Measurements from ENCODE around the gene AVEN. TPM values are rescaled to one million over a fixed set of nuclear protein-coding genes. Genes with fewer than 3 reads are reported as not detected.

AVEN gene
- total and polyA plus RNA-seq, 9 of the 15 experiments (the other 6 are each of a cell fraction or from before 2014, with no cell fraction given), result 1.5 to 6.4 (median 4.7) TPM

DNA sequence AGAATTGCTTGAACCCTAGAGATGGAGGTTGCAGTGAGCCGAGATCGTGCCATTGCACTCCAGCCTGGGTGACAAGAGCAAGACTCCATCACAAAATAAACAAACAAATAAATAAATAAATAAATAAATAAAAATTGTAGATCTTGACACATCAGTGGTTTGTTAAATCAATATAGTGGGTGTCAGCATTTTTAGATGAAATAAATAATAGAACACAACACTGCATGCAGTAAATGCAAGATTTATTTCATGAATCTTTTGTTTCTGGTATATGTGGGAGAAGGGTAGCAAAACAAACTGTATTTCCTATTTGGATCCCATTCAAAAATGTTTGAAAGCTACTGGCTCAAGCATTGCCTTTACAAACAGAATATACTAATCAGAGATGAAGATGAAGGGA lies 106.3 kb downstream of the AVEN start:
- Histone ChIP-seq H2AFZ (ENCODE audit: low read depth, low read length) (no peak overlapping the region), H3K4me2 (ENCODE audit: insufficient read depth, low read length) (no peak overlapping the region), H3K27ac (ENCODE audit: extremely low read depth, low read depth, low read length) (no peak overlapping the region), H3K9me3 (replicated peaks; ENCODE audit: control insufficient read depth, insufficient read depth, low read depth, low read length) (no peaks in the 10 kb centered on the region), H3K4me1 (replicated peaks in 1 of 2; ENCODE audit: control insufficient read depth in 2 of 2, insufficient read depth in 2 of 2, low read length in 2 of 2) (no peaks in the 10 kb centered on the region), H3K79me2 (ENCODE audit: control insufficient read depth, insufficient read depth, low read length) (no peaks in the 10 kb centered on the region), H3K27me3 (ENCODE audit: control insufficient read depth in 2 of 2, insufficient read depth in 2 of 2, low read length in 2 of 2) (no peaks in the 10 kb centered on the region; a peak in 1 of 5 replicates), H4K20me1 (replicated peaks; ENCODE audit: control insufficient read depth, insufficient read depth, low read length) (no peaks in the 10 kb centered on the region), H3K4me3 (no peak overlapping the region), H3K9ac (ENCODE audit: insufficient read depth in 1 of 2, low read depth in 2 of 2, low read length in 2 of 2) (no peak overlapping the region), H3K36me3 (ENCODE audit: control insufficient read depth, insufficient read depth, low read length) (no peaks in the 10 kb centered on the region), H3K9me1 (ENCODE audit: control insufficient read depth, insufficient read depth, low read length) (no peaks in the 10 kb centered on the region)
- DNase-seq (ENCODE audit: extremely low read depth in 1 of 4, low spot score in 3 of 4), result no peak
- POLR2A ChIA-PET, result no interaction called here
- CTCF ChIA-PET (ENCODE audit: low intra/inter-chr PET ratio), result no interaction called here
- TF ChIP-seq MEIS2 (IDR thresholded peaks at IDR 0.05; ENCODE audit: partially characterized antibody) (no peak), ARHGAP35 (IDR thresholded peaks at IDR 0.05; ENCODE audit: partially characterized antibody) (no peak), C11orf30 (IDR thresholded peaks at IDR 0.05; ENCODE audit: low read depth) (peak; percentile 22; the same call in 1 of the 2 replicates), FOS (IDR thresholded peaks at IDR 0.05; ENCODE audit: extremely low read depth, insufficient read length) (no peak), KAT8 (IDR thresholded peaks at IDR 0.05; ENCODE audit: low read depth) (no peak), CBX1 (IDR thresholded peaks at IDR 0.05; ENCODE audit: low read depth) (no peak), ZNF316 (IDR thresholded peaks at IDR 0.05) (0 out of 2 replicates have a peak, but pooled peaks have one; percentile 31), CBFA2T3 (IDR thresholded peaks at IDR 0.05) (no peak), ZNF431 (CRISPR knock-in tag; IDR thresholded peaks at IDR 0.05) (no peak), YBX1 (IDR thresholded peaks at IDR 0.05) (no peak)
- TF ChIP-seq, protein P1, sequence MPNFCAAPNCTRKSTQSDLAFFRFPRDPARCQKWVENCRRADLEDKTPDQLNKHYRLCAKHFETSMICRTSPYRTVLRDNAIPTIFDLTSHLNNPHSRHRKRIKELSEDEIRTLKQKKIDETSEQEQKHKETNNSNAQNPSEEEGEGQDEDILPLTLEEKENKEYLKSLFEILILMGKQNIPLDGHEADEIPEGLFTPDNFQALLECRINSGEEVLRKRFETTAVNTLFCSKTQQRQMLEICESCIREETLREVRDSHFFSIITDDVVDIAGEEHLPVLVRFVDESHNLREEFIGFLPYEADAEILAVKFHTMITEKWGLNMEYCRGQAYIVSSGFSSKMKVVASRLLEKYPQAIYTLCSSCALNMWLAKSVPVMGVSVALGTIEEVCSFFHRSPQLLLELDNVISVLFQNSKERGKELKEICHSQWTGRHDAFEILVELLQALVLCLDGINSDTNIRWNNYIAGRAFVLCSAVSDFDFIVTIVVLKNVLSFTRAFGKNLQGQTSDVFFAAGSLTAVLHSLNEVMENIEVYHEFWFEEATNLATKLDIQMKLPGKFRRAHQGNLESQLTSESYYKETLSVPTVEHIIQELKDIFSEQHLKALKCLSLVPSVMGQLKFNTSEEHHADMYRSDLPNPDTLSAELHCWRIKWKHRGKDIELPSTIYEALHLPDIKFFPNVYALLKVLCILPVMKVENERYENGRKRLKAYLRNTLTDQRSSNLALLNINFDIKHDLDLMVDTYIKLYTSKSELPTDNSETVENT (CRISPR knock-in tag; IDR thresholded peaks at IDR 0.05), result no peak
- TF ChIP-seq, protein P2, sequence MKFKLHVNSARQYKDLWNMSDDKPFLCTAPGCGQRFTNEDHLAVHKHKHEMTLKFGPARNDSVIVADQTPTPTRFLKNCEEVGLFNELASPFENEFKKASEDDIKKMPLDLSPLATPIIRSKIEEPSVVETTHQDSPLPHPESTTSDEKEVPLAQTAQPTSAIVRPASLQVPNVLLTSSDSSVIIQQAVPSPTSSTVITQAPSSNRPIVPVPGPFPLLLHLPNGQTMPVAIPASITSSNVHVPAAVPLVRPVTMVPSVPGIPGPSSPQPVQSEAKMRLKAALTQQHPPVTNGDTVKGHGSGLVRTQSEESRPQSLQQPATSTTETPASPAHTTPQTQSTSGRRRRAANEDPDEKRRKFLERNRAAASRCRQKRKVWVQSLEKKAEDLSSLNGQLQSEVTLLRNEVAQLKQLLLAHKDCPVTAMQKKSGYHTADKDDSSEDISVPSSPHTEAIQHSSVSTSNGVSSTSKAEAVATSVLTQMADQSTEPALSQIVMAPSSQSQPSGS (CRISPR knock-in tag; IDR thresholded peaks at IDR 0.05), result no peak
- TF ChIP-seq, protein P3, sequence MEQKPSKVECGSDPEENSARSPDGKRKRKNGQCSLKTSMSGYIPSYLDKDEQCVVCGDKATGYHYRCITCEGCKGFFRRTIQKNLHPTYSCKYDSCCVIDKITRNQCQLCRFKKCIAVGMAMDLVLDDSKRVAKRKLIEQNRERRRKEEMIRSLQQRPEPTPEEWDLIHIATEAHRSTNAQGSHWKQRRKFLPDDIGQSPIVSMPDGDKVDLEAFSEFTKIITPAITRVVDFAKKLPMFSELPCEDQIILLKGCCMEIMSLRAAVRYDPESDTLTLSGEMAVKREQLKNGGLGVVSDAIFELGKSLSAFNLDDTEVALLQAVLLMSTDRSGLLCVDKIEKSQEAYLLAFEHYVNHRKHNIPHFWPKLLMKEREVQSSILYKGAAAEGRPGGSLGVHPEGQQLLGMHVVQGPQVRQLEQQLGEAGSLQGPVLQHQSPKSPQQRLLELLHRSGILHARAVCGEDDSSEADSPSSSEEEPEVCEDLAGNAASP (IDR thresholded peaks at IDR 0.05), result no peak
- TF ChIP-seq, protein P4, sequence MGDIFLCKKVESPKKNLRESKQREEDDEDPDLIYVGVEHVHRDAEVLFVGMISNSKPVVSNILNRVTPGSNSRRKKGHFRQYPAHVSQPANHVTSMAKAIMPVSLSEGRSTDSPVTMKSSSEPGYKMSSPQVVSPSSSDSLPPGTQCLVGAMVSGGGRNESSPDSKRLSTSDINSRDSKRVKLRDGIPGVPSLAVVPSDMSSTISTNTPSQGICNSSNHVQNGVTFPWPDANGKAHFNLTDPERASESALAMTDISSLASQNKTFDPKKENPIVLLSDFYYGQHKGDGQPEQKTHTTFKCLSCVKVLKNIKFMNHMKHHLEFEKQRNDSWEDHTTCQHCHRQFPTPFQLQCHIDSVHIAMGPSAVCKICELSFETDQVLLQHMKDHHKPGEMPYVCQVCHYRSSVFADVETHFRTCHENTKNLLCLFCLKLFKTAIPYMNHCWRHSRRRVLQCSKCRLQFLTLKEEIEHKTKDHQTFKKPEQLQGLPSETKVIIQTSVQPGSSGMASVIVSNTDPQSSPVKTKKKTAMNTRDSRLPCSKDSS (IDR thresholded peaks at IDR 0.05; ENCODE audit: low read depth, partially characterized antibody), result no peak
- TF ChIP-seq, protein P5, sequence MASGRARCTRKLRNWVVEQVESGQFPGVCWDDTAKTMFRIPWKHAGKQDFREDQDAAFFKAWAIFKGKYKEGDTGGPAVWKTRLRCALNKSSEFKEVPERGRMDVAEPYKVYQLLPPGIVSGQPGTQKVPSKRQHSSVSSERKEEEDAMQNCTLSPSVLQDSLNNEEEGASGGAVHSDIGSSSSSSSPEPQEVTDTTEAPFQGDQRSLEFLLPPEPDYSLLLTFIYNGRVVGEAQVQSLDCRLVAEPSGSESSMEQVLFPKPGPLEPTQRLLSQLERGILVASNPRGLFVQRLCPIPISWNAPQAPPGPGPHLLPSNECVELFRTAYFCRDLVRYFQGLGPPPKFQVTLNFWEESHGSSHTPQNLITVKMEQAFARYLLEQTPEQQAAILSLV (tag; IDR thresholded peaks at IDR 0.05), result no peak
- no peak for ATAC-seq
- no peak for FAIRE-seq
- in situ Hi-C loops (cut with MboI) (no loop called here), intact Hi-C loops (cut with micrococcal nuclease) (no loop called here)
- BruUV-seq (replicated peaks), result no TSS peak
- 0% methylated on average over 2 of the region's 2 CpGs for WGBS (ENCODE audit: insufficient coverage, low coverage, missing lambda C conversion rate)
